Kidney epithelial cell (primary cell): ENCODE results near the gene LRCH1. TPM values are rescaled to one million over a fixed set of nuclear protein-coding genes. Genes with fewer than 3 reads are reported as not detected.

Source experiments
- DNase-seq: peaks from one replicate; pipeline ENCODE4 v3.0.0-alpha.2; 2010; ENCODE audit warnings: low read depth
- H3K27me3 ChIP-seq: 2 replicates; pipeline ENCODE4 v1.6.0; 2011; ENCODE audit warnings: low read length; ENCODE audit not compliant: control insufficient read depth, insufficient read depth
- H3K36me3 ChIP-seq: 2 replicates; pipeline ENCODE4 v1.5.1; 2011; ENCODE audit warnings: low read length; ENCODE audit not compliant: control insufficient read depth, insufficient read depth
- H3K4me3 ChIP-seq: 2 replicates; pipeline ENCODE4 v1.5.1; 2011; ENCODE audit warnings: low read depth, mild to moderate bottlenecking, control low read depth, low read length
- total RNA-seq: library from RNA; depleted of rRNA; stranded (reverse); fragments of >200 nt; gene quantifications from 2 replicates; pipeline ENCODE4 v1.2.3, GENCODE V29; 2015
- TF ChIP-seq, protein P1 (sequence below): IDR thresholded peaks from 2 replicates; pipeline ENCODE4 v1.5.1; 2011; ENCODE audit warnings: mild to moderate bottlenecking, moderate library complexity, low read length, control low read depth, inconsistent platforms; ENCODE audit not compliant: insufficient read depth, poor library complexity, severe bottlenecking

The LRCH1 gene
- total RNA-seq, 1 donor from 2014 or later: 14.0 TPM

DNA sequence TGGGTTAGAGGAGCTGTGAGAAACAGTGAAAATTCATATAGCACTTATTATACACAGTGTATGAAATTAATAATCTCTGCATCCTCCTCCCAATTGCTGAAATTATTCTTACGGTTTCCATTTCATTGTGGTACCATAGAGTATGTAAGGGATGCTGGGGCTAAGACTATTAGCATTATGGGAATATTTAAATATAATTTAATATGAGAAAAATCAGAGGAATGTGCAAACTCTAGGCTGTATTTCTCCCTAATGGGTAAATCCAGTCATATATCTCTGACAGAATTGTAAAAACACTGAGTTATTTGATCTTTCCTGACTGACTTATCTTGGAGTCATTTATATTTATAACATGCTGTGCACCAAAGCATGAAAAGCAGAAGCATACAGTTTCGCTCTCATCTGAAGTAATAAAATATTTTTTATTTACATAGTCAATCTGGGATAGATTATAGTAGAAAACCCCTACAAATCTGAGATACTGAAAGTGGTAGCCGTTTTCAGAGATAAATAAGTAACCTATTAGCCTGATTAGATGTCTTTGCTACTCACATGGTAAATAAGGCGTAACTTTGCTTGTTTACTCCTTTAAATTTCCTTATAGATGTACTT lies 34.9 kb downstream of the LRCH1 start:
- no peak overlapping the region for H3K4me3 ChIP-seq
- TF ChIP-seq, protein P1, sequence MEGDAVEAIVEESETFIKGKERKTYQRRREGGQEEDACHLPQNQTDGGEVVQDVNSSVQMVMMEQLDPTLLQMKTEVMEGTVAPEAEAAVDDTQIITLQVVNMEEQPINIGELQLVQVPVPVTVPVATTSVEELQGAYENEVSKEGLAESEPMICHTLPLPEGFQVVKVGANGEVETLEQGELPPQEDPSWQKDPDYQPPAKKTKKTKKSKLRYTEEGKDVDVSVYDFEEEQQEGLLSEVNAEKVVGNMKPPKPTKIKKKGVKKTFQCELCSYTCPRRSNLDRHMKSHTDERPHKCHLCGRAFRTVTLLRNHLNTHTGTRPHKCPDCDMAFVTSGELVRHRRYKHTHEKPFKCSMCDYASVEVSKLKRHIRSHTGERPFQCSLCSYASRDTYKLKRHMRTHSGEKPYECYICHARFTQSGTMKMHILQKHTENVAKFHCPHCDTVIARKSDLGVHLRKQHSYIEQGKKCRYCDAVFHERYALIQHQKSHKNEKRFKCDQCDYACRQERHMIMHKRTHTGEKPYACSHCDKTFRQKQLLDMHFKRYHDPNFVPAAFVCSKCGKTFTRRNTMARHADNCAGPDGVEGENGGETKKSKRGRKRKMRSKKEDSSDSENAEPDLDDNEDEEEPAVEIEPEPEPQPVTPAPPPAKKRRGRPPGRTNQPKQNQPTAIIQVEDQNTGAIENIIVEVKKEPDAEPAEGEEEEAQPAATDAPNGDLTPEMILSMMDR: no peak
- no peaks in the 10 kb centered on the region for H3K36me3 ChIP-seq
- DNase-seq: no peak
- no peaks in the 10 kb centered on the region for H3K27me3 ChIP-seq

GRCh38 chr13:46592385-46592784 lies 39.4 kb downstream of the LRCH1 start:
- Histone ChIP-seq H3K4me3 (no peak overlapping the region), H3K27me3 (no peaks in the 10 kb centered on the region), H3K36me3 (no peaks in the 10 kb centered on the region)
- TF ChIP-seq, protein P1: no peak
- DNase-seq: no peak

DNA sequence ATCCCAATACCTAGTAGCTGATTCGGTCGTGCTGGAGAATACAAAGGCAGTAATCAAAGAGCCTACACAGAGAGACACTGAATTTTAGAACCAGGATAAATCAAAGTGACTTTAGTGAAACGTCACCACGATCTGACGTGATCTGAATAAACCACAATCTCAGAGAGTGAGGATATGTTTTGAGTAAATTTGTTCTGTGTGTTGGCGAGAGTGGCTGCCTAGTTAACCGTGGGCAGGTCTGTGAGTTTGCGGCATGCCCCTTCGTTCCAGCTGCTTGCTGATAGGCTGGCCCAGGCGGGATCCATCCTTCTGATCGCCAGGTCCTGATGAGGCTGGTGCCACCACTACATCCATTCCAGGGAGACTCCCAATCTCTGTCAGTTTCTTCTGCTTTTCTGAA lies 40.4 kb downstream of the LRCH1 start:
- no peak overlapping the region for H3K4me3 ChIP-seq
- no peaks in the 10 kb centered on the region for H3K27me3 ChIP-seq
- no peaks in the 10 kb centered on the region for H3K36me3 ChIP-seq
- no peak for DNase-seq
- TF ChIP-seq, protein P1: no peak

DNA sequence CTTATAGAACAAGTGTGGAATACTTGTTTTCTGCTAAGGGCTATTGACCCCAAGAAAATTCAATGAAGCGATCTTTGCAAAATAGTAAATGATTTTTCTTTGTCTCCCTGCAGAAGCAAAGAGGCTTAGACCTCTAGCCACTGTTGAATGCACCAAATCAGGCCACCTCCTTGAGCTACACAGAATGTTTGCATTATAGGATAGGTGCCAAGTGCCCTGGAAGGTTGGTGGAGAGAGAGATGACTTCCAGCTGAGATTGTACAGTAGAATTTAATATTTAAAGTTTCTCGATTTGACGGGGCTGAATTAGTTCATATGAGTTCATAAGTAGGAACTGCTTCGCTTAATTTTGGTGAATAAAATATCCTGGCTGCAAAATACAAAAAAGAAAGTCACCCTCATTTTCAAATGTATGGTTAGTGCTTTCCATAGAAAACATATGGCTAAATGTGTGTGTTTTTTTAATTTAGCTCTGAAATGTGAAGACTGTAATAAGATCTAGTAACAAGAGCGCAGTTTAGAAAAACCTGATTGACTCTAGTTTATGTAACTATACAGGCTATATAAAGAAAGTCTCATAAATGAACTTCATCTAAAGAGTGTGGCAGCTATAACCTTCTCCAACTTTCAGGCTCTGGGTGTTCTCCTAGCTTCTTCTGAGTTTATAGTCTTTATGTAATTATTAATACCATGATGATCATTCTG lies 41.6 kb downstream of the LRCH1 start:
- TF ChIP-seq, protein P1: no peak
- Histone ChIP-seq H3K4me3 (no peak overlapping the region), H3K27me3 (no peaks in the 10 kb centered on the region)

GRCh38 chr13:46595136-46595884 lies 42.3 kb downstream of the LRCH1 start:
- no peaks in the 10 kb centered on the region for H3K36me3 ChIP-seq
- H3K27me3 ChIP-seq: no peaks in the 10 kb centered on the region
- TF ChIP-seq, protein P1: no peak
- DNase-seq: no peak
- H3K4me3 ChIP-seq: no peak overlapping the region

More for the DNA sequence above, 41.6 kb downstream of the LRCH1 start:
- DNase-seq: no peak
- no peaks in the 10 kb centered on the region for H3K36me3 ChIP-seq
